PC-9 (cell line): ENCODE measurements around the gene ERCC3. TPM values are rescaled to one million over a fixed set of nuclear protein-coding genes. Genes with fewer than 3 reads are reported as not detected.

Source experiments
- BruUV-seq: library from RNA; stranded (reverse); fragments of 400-500 nt; replicated peaks from 2 replicates; lab custom pipeline; 2021; lab: Mats Ljungman, UMichigan
- CTCF ChIA-PET: fragments of 300-600 bp; sonication (Branson Sonifier 250); formaldehyde crosslinking; loops from one replicate; lab custom pipeline; 2022; ENCODE audit warnings: antibody characterized with exemption; lab: Charles Lee
- POLR2A ChIA-PET: fragments of 300-600 bp; sonication (Branson Sonifier 250); formaldehyde crosslinking; loops from one replicate; lab custom pipeline; 2022; ENCODE audit warnings: antibody characterized with exemption; ENCODE audit not compliant: unreplicated experiment; lab: Charles Lee
- DNase-seq, 2 experiments: peaks; one replicate each; pipeline versions ENCODE4 v3.0.0 to v3.0.0-alpha.2; 2015 to 2022; ENCODE audit warnings: mixed read lengths in 1 of 2
- H2AFZ ChIP-seq: fragments of 200-600 bp; sonication (generic); 2 replicates; pipeline ENCODE4 v1.8.1; 2017; ENCODE audit warnings: antibody characterized with exemption
- H3F3A ChIP-seq: fragments of 200-600 bp; sonication (generic); 2 replicates; pipeline ENCODE4 v1.8.1; 2017; ENCODE audit warnings: antibody characterized with exemption, mild to moderate bottlenecking, low read depth; ENCODE audit not compliant: insufficient read depth
- H3K27ac ChIP-seq: fragments of 200-600 bp; sonication (generic); 2 replicates; pipeline ENCODE4 v1.6.1; 2016; ENCODE audit warnings: mixed run types
- H3K27me3 ChIP-seq: fragments of 200-600 bp; sonication (generic); 2 replicates; pipeline ENCODE4 v1.6.1; 2016; ENCODE audit warnings: low read depth, mixed run types; ENCODE audit not compliant: insufficient read depth
- H3K36me3 ChIP-seq: fragments of 200-600 bp; sonication (generic); 2 replicates; pipeline ENCODE4 v1.6.1; 2016; ENCODE audit warnings: low read depth, mixed run types
- H3K4me1 ChIP-seq: fragments of 200-600 bp; sonication (generic); replicated peaks from 2 replicates; pipeline ENCODE4 v1.6.1; 2016; ENCODE audit warnings: mixed run types; ENCODE audit not compliant: insufficient read depth
- H3K4me2 ChIP-seq: fragments of 200-600 bp; sonication (generic); 2 replicates; pipeline ENCODE4 v1.6.1; 2017; ENCODE audit warnings: mixed run types
- H3K4me3 ChIP-seq: fragments of 200-600 bp; sonication (generic); 2 replicates; pipeline ENCODE4 v1.6.1; 2016; ENCODE audit warnings: mixed run types
- H3K79me2 ChIP-seq: fragments of 200-600 bp; sonication (generic); 2 replicates; pipeline ENCODE4 v1.6.1; 2017; ENCODE audit warnings: low read depth, mixed run types
- H3K9me2 ChIP-seq: fragments of 200-600 bp; sonication (generic); 2 replicates; pipeline ENCODE4 v1.8.1; 2017; ENCODE audit warnings: mild to moderate bottlenecking; ENCODE audit not compliant: insufficient read depth
- H3K9me3 ChIP-seq: fragments of 200-600 bp; sonication (generic); 2 replicates; pipeline ENCODE4 v1.8.1; 2016; ENCODE audit warnings: low read depth; ENCODE audit not compliant: insufficient read depth
- H4K20me1 ChIP-seq: fragments of 200-600 bp; sonication (generic); 2 replicates; pipeline ENCODE4 v1.8.1; 2017; ENCODE audit not compliant: insufficient read depth
- CTCF ChIP-seq: fragments of 200-600 bp; sonication (generic); conservative IDR thresholded peaks from 2 replicates; pipeline ENCODE4 v1.6.1; 2017; ENCODE audit warnings: mixed run types, antibody characterized with exemption, mild to moderate bottlenecking, moderate library complexity
- EZH2 ChIP-seq: fragments of 200-600 bp; sonication (generic); IDR thresholded peaks from 2 replicates; pipeline ENCODE4 v1.8.0; 2017; ENCODE audit warnings: antibody characterized with exemption, low read depth
- intact Hi-C: fragments of 100-400 bp; cut with micrococcal nuclease; formaldehyde crosslinking; loops from one replicate; pipeline ENCODE4 v1.10.0; 2022; ENCODE audit not compliant: unreplicated experiment
- total RNA-seq: library from RNA; stranded (reverse); gene quantifications from 2 replicates; pipeline ENCODE4 v1.2.3, GENCODE V29; 2021

Gene ERCC3
- total RNA-seq, 1 experiment from 2014 or later: 73.2 TPM

- Histone ChIP-seq H3K9me3 (no peaks in the 10 kb centered on the region), H3K36me3 (peaks cover 35% of the 10 kb centered on the region), H3K4me3 (no peak overlapping the region), H3F3A (no peaks in the 10 kb centered on the region), H4K20me1 (no peaks in the 10 kb centered on the region), H3K79me2 (no peaks in the 10 kb centered on the region), H2AFZ (no peak overlapping the region), H3K4me1 (no peaks in the 10 kb centered on the region), H3K9me2 (no peaks in the 10 kb centered on the region), H3K4me2 (no peak overlapping the region), H3K27me3 (no peaks in the 10 kb centered on the region), H3K27ac (no peak overlapping the region)
- ChIA-PET POLR2A (no interaction called here), CTCF (no interaction called here)
- intact Hi-C loops: no loop called here
- TF ChIP-seq CTCF (no peak), EZH2 (no peak)
- no TSS peak for BruUV-seq
- DNase-seq: no peak
These were observed 17.0 kb upstream of the ERCC3 start for GRCh38 chr2:127310980-127311379.

GRCh38 chr2:127309468-127309867 lies 15.5 kb upstream of the ERCC3 start:
- H3K9me3 ChIP-seq: no peaks in the 10 kb centered on the region
- no peak for DNase-seq
- no peaks in the 10 kb centered on the region for H3K9me2 ChIP-seq
- H3K4me2 ChIP-seq: no peak overlapping the region
- no peaks in the 10 kb centered on the region for H3F3A ChIP-seq
- no peaks in the 10 kb centered on the region for H3K27me3 ChIP-seq
- no peaks in the 10 kb centered on the region for H3K79me2 ChIP-seq
- H3K27ac ChIP-seq: no peak overlapping the region
- intact Hi-C loops: no loop called here
- no peak for TF ChIP-seq CTCF
- TF ChIP-seq EZH2: no peak
- H4K20me1 ChIP-seq: no peaks in the 10 kb centered on the region
- peaks cover 26% of the 10 kb centered on the region for H3K36me3 ChIP-seq
- POLR2A ChIA-PET: no interaction called here
- H3K4me3 ChIP-seq: no peak overlapping the region
- no TSS peak for BruUV-seq
- CTCF ChIA-PET: no interaction called here
- H3K4me1 ChIP-seq: no peaks in the 10 kb centered on the region
- H2AFZ ChIP-seq: no peak overlapping the region

GRCh38 chr2:127308586-127309138 lies 14.7 kb upstream of the ERCC3 start:
- BruUV-seq: no TSS peak
- DNase-seq: no peak
- POLR2A ChIA-PET: no interaction called here
- no peaks in the 10 kb centered on the region for H3K79me2 ChIP-seq
- TF ChIP-seq CTCF (no peak), EZH2 (no peak)
- intact Hi-C loops: no loop called here
- H3F3A ChIP-seq: no peaks in the 10 kb centered on the region
- H4K20me1 ChIP-seq: no peaks in the 10 kb centered on the region
- no peak overlapping the region for H2AFZ ChIP-seq
- CTCF ChIA-PET: interaction anchor here (0.5 kb wide), 1 partner anchor 36 kb away, joined by 5 read pairs; no protein-coding TSS in a partner anchor
- no peaks in the 10 kb centered on the region for H3K9me3 ChIP-seq
- peaks cover 18% of the 10 kb centered on the region for H3K36me3 ChIP-seq
- no peak overlapping the region for H3K4me2 ChIP-seq
- no peaks in the 10 kb centered on the region for H3K27me3 ChIP-seq
- H3K27ac ChIP-seq: no peak overlapping the region
- H3K4me3 ChIP-seq: no peak overlapping the region
- H3K9me2 ChIP-seq: no peaks in the 10 kb centered on the region
- H3K4me1 ChIP-seq: no peaks in the 10 kb centered on the region
